ENCODE data around the gene ADGRL1.

The ADGRL1 gene

GRCh38 chr19:14177496-14178074, 28.4 kb downstream of the ADGRL1 start:
- H3K4me1 ChIP-seq (ENCODE audit: control insufficient read depth in 5 of 5, insufficient read depth in 5 of 5, low read length in 5 of 5) = no peaks in the 10 kb centered on the region
- no peaks in the 10 kb centered on the region for H3K9me3 ChIP-seq (ENCODE audit: control insufficient read depth in 5 of 5, low read length in 5 of 5)
- no peak overlapping the region for H3K4me3 ChIP-seq (ENCODE audit: low read depth in 1 of 5, low read length in 5 of 5)
- H3K9ac ChIP-seq (ENCODE audit: low read length in 5 of 5) = no peak overlapping the region
- no peaks in the 10 kb centered on the region for H3K27me3 ChIP-seq (ENCODE audit: control insufficient read depth in 5 of 5, insufficient read depth in 4 of 5, low read length in 5 of 5)
- H3K27ac ChIP-seq (ENCODE audit: low read depth, low read length) = no peak overlapping the region
- peaks cover 0 to 47% (median 28%) of the 10 kb centered on the region in 5 donors for H3K36me3 ChIP-seq (ENCODE audit: control insufficient read depth in 5 of 5, insufficient read depth in 5 of 5, low read length in 5 of 5)

- H3K9ac ChIP-seq (ENCODE audit: low read length in 5 of 5) = no peak overlapping the region
- no peaks in the 10 kb centered on the region for H3K9me3 ChIP-seq (ENCODE audit: control insufficient read depth in 5 of 5, low read length in 5 of 5)
- H3K4me1 ChIP-seq (ENCODE audit: control insufficient read depth in 5 of 5, insufficient read depth in 5 of 5, low read length in 5 of 5) = no peaks in the 10 kb centered on the region
- H3K27ac ChIP-seq (ENCODE audit: low read depth, low read length) = no peak overlapping the region
- H3K4me3 ChIP-seq (ENCODE audit: low read depth in 1 of 5, low read length in 5 of 5) = no peak overlapping the region
- no peaks in the 10 kb centered on the region for H3K27me3 ChIP-seq (ENCODE audit: control insufficient read depth in 5 of 5, insufficient read depth in 4 of 5, low read length in 5 of 5)
- H3K36me3 ChIP-seq (ENCODE audit: control insufficient read depth in 5 of 5, insufficient read depth in 5 of 5, low read length in 5 of 5) = peaks cover 0 to 68% (median 40%) of the 10 kb centered on the region in 5 donors
These were observed 30.6 kb downstream of the ADGRL1 start for GRCh38 chr19:14175351-14175792.

GRCh38 chr19:14174883-14175282, 31.1 kb downstream of the ADGRL1 start:
- Histone ChIP-seq H3K27me3 (ENCODE audit: control insufficient read depth in 5 of 5, insufficient read depth in 4 of 5, low read length in 5 of 5) (no peaks in the 10 kb centered on the region), H3K4me3 (ENCODE audit: low read depth in 1 of 5, low read length in 5 of 5) (no peak overlapping the region), H3K9me3 (ENCODE audit: control insufficient read depth in 5 of 5, low read length in 5 of 5) (no peaks in the 10 kb centered on the region), H3K27ac (ENCODE audit: low read depth, low read length) (no peak overlapping the region), H3K4me1 (ENCODE audit: control insufficient read depth in 5 of 5, insufficient read depth in 5 of 5, low read length in 5 of 5) (no peaks in the 10 kb centered on the region), H3K36me3 (ENCODE audit: control insufficient read depth in 5 of 5, insufficient read depth in 5 of 5, low read length in 5 of 5) (peaks cover 0 to 73% (median 45%) of the 10 kb centered on the region in 5 donors), H3K9ac (ENCODE audit: low read length in 5 of 5) (no peak overlapping the region)

GRCh38 chr19:14168993-14169392, 37.0 kb downstream of the ADGRL1 start:
- Histone ChIP-seq H3K36me3 (ENCODE audit: control insufficient read depth in 5 of 5, insufficient read depth in 5 of 5, low read length in 5 of 5) (peaks cover 0 to 58% (median 43%) of the 10 kb centered on the region in 5 donors), H3K27me3 (ENCODE audit: control insufficient read depth in 5 of 5, insufficient read depth in 4 of 5, low read length in 5 of 5) (no peaks in the 10 kb centered on the region), H3K27ac (ENCODE audit: low read depth, low read length) (no peak overlapping the region), H3K4me3 (ENCODE audit: low read depth in 1 of 5, low read length in 5 of 5) (no peak overlapping the region), H3K9me3 (ENCODE audit: control insufficient read depth in 5 of 5, low read length in 5 of 5) (no peaks in the 10 kb centered on the region), H3K4me1 (ENCODE audit: control insufficient read depth in 5 of 5, insufficient read depth in 5 of 5, low read length in 5 of 5) (peaks cover 0 to 17% (median 9%) of the 10 kb centered on the region in 5 donors), H3K9ac (ENCODE audit: low read length in 5 of 5) (no peak overlapping the region)

GRCh38 chr19:14168259-14168972, 37.6 kb downstream of the ADGRL1 start:
- no peaks in the 10 kb centered on the region for H3K27me3 ChIP-seq (ENCODE audit: control insufficient read depth in 5 of 5, insufficient read depth in 4 of 5, low read length in 5 of 5)
- H3K27ac ChIP-seq (ENCODE audit: low read depth, low read length) = no peak overlapping the region
- peaks cover 0 to 17% (median 9%) of the 10 kb centered on the region in 5 donors for H3K4me1 ChIP-seq (ENCODE audit: control insufficient read depth in 5 of 5, insufficient read depth in 5 of 5, low read length in 5 of 5)
- no peak overlapping the region for H3K9ac ChIP-seq (ENCODE audit: low read length in 5 of 5)
- no peaks in the 10 kb centered on the region for H3K9me3 ChIP-seq (ENCODE audit: control insufficient read depth in 5 of 5, low read length in 5 of 5)
- peaks cover 0 to 52% (median 43%) of the 10 kb centered on the region in 5 donors for H3K36me3 ChIP-seq (ENCODE audit: control insufficient read depth in 5 of 5, insufficient read depth in 5 of 5, low read length in 5 of 5)
- H3K4me3 ChIP-seq (ENCODE audit: low read depth in 1 of 5, low read length in 5 of 5) = no peak overlapping the region

GRCh38 chr19:14167576-14168138, 38.3 kb downstream of the ADGRL1 start:
- H3K9ac ChIP-seq (ENCODE audit: low read length in 5 of 5) = peak overlapping the region in 1 of 5 donors; percentile 43
- H3K36me3 ChIP-seq (ENCODE audit: control insufficient read depth in 5 of 5, insufficient read depth in 5 of 5, low read length in 5 of 5) = peaks cover 0 to 50% (median 43%) of the 10 kb centered on the region in 5 donors
- no peaks in the 10 kb centered on the region for H3K9me3 ChIP-seq (ENCODE audit: control insufficient read depth in 5 of 5, low read length in 5 of 5)
- H3K27me3 ChIP-seq (ENCODE audit: control insufficient read depth in 5 of 5, insufficient read depth in 4 of 5, low read length in 5 of 5) = no peaks in the 10 kb centered on the region
- H3K27ac ChIP-seq (ENCODE audit: low read depth, low read length) = no peak overlapping the region
- H3K4me3 ChIP-seq (ENCODE audit: low read depth in 1 of 5, low read length in 5 of 5) = peak overlapping the region in 2 of 5 donors; percentile 30 to 31
- H3K4me1 ChIP-seq (ENCODE audit: control insufficient read depth in 5 of 5, insufficient read depth in 5 of 5, low read length in 5 of 5) = peaks cover 0 to 17% (median 9%) of the 10 kb centered on the region in 5 donors

GRCh38 chr19:14166999-14167575, 38.9 kb downstream of the ADGRL1 start:
- peaks cover 0 to 17% (median 9%) of the 10 kb centered on the region in 5 donors for H3K4me1 ChIP-seq (ENCODE audit: control insufficient read depth in 5 of 5, insufficient read depth in 5 of 5, low read length in 5 of 5)
- no peak overlapping the region for H3K27ac ChIP-seq (ENCODE audit: low read depth, low read length)
- peaks cover 0 to 50% (median 43%) of the 10 kb centered on the region in 5 donors for H3K36me3 ChIP-seq (ENCODE audit: control insufficient read depth in 5 of 5, insufficient read depth in 5 of 5, low read length in 5 of 5)
- peak overlapping the region in 1 of 5 donors; percentile 43 for H3K9ac ChIP-seq (ENCODE audit: low read length in 5 of 5)
- H3K9me3 ChIP-seq (ENCODE audit: control insufficient read depth in 5 of 5, low read length in 5 of 5) = no peaks in the 10 kb centered on the region
- H3K4me3 ChIP-seq (ENCODE audit: low read depth in 1 of 5, low read length in 5 of 5) = peak overlapping the region in 2 of 5 donors; percentile 30 to 31
- no peaks in the 10 kb centered on the region for H3K27me3 ChIP-seq (ENCODE audit: control insufficient read depth in 5 of 5, insufficient read depth in 4 of 5, low read length in 5 of 5)

GRCh38 chr19:14165990-14166830, 39.8 kb downstream of the ADGRL1 start:
- H3K4me3 ChIP-seq (ENCODE audit: low read depth in 1 of 5, low read length in 5 of 5) = no peak overlapping the region
- no peak overlapping the region for H3K9ac ChIP-seq (ENCODE audit: low read length in 5 of 5)
- peaks cover 0 to 17% (median 9%) of the 10 kb centered on the region in 5 donors for H3K4me1 ChIP-seq (ENCODE audit: control insufficient read depth in 5 of 5, insufficient read depth in 5 of 5, low read length in 5 of 5)
- H3K27ac ChIP-seq (ENCODE audit: low read depth, low read length) = no peak overlapping the region
- H3K36me3 ChIP-seq (ENCODE audit: control insufficient read depth in 5 of 5, insufficient read depth in 5 of 5, low read length in 5 of 5) = peaks cover 0 to 45% (median 43%) of the 10 kb centered on the region in 5 donors
- no peaks in the 10 kb centered on the region for H3K27me3 ChIP-seq (ENCODE audit: control insufficient read depth in 5 of 5, insufficient read depth in 4 of 5, low read length in 5 of 5)
- H3K9me3 ChIP-seq (ENCODE audit: control insufficient read depth in 5 of 5, low read length in 5 of 5) = no peaks in the 10 kb centered on the region

GRCh38 chr19:14164724-14165493, 41.1 kb downstream of the ADGRL1 start:
- Histone ChIP-seq H3K9me3 (ENCODE audit: control insufficient read depth in 5 of 5, low read length in 5 of 5) (no peaks in the 10 kb centered on the region), H3K4me1 (ENCODE audit: control insufficient read depth in 5 of 5, insufficient read depth in 5 of 5, low read length in 5 of 5) (peaks cover 0 to 17% (median 9%) of the 10 kb centered on the region in 5 donors), H3K36me3 (ENCODE audit: control insufficient read depth in 5 of 5, insufficient read depth in 5 of 5, low read length in 5 of 5) (peaks cover 0 to 38% (median 30%) of the 10 kb centered on the region in 5 donors), H3K27ac (ENCODE audit: low read depth, low read length) (no peak overlapping the region), H3K27me3 (ENCODE audit: control insufficient read depth in 5 of 5, insufficient read depth in 4 of 5, low read length in 5 of 5) (no peaks in the 10 kb centered on the region), H3K4me3 (ENCODE audit: low read depth in 1 of 5, low read length in 5 of 5) (no peak overlapping the region), H3K9ac (ENCODE audit: low read length in 5 of 5) (no peak overlapping the region)

All from subcutaneous abdominal adipose tissue (tissue), 5 donors.